Esophagus muscularis mucosa (tissue), 4 donors: ENCODE results near the gene PQBP1.

Source experiments
- EP300 ChIP-seq: sonication (generic); formaldehyde crosslinking; IDR thresholded peaks from one replicate; pipeline ENCODE4 v1.6.1; 2017; ENCODE audit warnings: antibody characterized with exemption
- POLR2A ChIP-seq: fragments of 450-650 bp; IDR thresholded peaks from one replicate; pipeline ENCODE4 v1.6.1; 2017; ENCODE audit warnings: antibody characterized with exemption, moderate library complexity, mild to moderate bottlenecking, low read depth
- TF ChIP-seq, protein P1 (sequence below), 3 experiments: fragments of 200-600 bp in 2 of 3; fragments of 450-650 bp in 1 of 3; sonication (generic) in 2 of 3; IDR thresholded peaks; one replicate each; pipeline ENCODE4 v1.5.1; 2017 to 2019; ENCODE audit warnings: antibody characterized with exemption in 3 of 3, mild to moderate bottlenecking in 2 of 3, moderate library complexity in 1 of 3

DNA sequence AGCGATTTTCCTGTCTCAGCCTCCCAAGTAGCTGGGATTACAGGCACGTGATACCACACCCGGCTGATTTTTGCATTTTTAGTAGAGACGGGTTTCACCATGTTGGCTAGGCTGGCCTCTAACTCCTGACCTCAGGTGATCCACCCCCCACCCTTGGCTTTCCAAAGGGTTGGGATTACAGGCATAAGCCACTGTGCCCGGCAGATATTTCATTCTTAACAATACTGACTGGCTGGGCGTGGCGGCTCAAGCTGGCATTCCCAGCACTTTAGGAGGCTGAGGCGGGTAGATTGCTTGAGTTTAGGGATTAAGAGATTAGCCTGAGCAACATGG is 1.3 kb downstream of the PQBP1 start:
- TF ChIP-seq POLR2A (no peak), EP300 (no peak)
- TF ChIP-seq, protein P1, sequence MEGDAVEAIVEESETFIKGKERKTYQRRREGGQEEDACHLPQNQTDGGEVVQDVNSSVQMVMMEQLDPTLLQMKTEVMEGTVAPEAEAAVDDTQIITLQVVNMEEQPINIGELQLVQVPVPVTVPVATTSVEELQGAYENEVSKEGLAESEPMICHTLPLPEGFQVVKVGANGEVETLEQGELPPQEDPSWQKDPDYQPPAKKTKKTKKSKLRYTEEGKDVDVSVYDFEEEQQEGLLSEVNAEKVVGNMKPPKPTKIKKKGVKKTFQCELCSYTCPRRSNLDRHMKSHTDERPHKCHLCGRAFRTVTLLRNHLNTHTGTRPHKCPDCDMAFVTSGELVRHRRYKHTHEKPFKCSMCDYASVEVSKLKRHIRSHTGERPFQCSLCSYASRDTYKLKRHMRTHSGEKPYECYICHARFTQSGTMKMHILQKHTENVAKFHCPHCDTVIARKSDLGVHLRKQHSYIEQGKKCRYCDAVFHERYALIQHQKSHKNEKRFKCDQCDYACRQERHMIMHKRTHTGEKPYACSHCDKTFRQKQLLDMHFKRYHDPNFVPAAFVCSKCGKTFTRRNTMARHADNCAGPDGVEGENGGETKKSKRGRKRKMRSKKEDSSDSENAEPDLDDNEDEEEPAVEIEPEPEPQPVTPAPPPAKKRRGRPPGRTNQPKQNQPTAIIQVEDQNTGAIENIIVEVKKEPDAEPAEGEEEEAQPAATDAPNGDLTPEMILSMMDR (IDR thresholded peaks at IDR 0.05) = no peak
